H9 (cell line): ENCODE measurements around the gene LSP1. TPM values are rescaled to one million over a fixed set of nuclear protein-coding genes. Genes with fewer than 3 reads are reported as not detected.

Source experiments
- DNase-seq: peaks from one replicate; pipeline ENCODE4 v3.0.0-alpha.2; 2017
- H2AFZ ChIP-seq: one replicate; pipeline ENCODE4 v1.6.1; 2013; ENCODE audit warnings: mild to moderate bottlenecking, low read length, control low read depth, moderate library complexity
- H2AK5ac ChIP-seq: 2 replicates; pipeline ENCODE4 v1.6.1; 2013; ENCODE audit warnings: low read length, control low read depth, mixed read lengths; ENCODE audit not compliant: insufficient read length
- H2BK120ac ChIP-seq: one replicate; pipeline ENCODE4 v1.6.1; 2013; ENCODE audit warnings: low read depth, mild to moderate bottlenecking, low read length, control low read depth, inconsistent platforms; ENCODE audit not compliant: poor library complexity, severe bottlenecking
- H2BK12ac ChIP-seq: 2 replicates; pipeline ENCODE4 v1.6.1; 2013; ENCODE audit warnings: low read length, control low read depth, mixed read lengths, low read depth; ENCODE audit not compliant: insufficient read length
- H2BK15ac ChIP-seq: 2 replicates; pipeline ENCODE4 v1.6.1; 2013; ENCODE audit warnings: low read depth, low read length, control low read depth
- H2BK20ac ChIP-seq: one replicate; pipeline ENCODE4 v1.6.1; 2013; ENCODE audit warnings: low read depth, mild to moderate bottlenecking, low read length, control low read depth, inconsistent platforms; ENCODE audit not compliant: poor library complexity, severe bottlenecking
- H2BK5ac ChIP-seq: 2 replicates; pipeline ENCODE4 v1.6.1; 2013; ENCODE audit warnings: low read length, control low read depth, mixed read lengths; ENCODE audit not compliant: insufficient read length
- H3K14ac ChIP-seq: 2 replicates; pipeline ENCODE4 v1.6.1; 2013; ENCODE audit warnings: low read length, control low read depth; ENCODE audit not compliant: insufficient read depth
- H3K18ac ChIP-seq: 2 replicates; pipeline ENCODE4 v1.6.1; 2013; ENCODE audit warnings: low read depth, mild to moderate bottlenecking, mixed read lengths, low read length, control low read depth; ENCODE audit not compliant: insufficient read length
- H3K23ac ChIP-seq: 2 replicates; pipeline ENCODE4 v1.6.1; 2013; ENCODE audit warnings: low read length, control low read depth, mixed read lengths, low read depth; ENCODE audit not compliant: insufficient read length
- H3K23me2 ChIP-seq: 2 replicates; pipeline ENCODE4 v1.6.1; 2013; ENCODE audit warnings: low read depth, mild to moderate bottlenecking, mixed read lengths, low read length, control low read depth; ENCODE audit not compliant: insufficient read length, poor library complexity, severe bottlenecking
- H3K27ac ChIP-seq: 2 replicates; pipeline ENCODE4 v1.5.1; 2013; ENCODE audit warnings: low read length, control low read depth, mixed read lengths, low read depth; ENCODE audit not compliant: insufficient read length
- H3K27me3 ChIP-seq: 2 replicates; pipeline ENCODE4 v1.6.1; 2013; ENCODE audit warnings: low read length, control low read depth, inconsistent platforms; ENCODE audit not compliant: insufficient read depth
- H3K4ac ChIP-seq: 2 replicates; pipeline ENCODE4 v1.6.1; 2013; ENCODE audit warnings: low read depth, mild to moderate bottlenecking, control low read depth, inconsistent platforms, low read length, moderate library complexity
- H3K4me1 ChIP-seq: 2 replicates; pipeline ENCODE4 v1.6.1; 2013; ENCODE audit warnings: low read length, control low read depth, inconsistent platforms; ENCODE audit not compliant: insufficient read depth
- H3K4me2 ChIP-seq: 2 replicates; pipeline ENCODE4 v1.6.1; 2013; ENCODE audit warnings: low read length, control low read depth, mixed read lengths; ENCODE audit not compliant: insufficient read length, insufficient read depth
- H3K56ac ChIP-seq: 2 replicates; pipeline ENCODE4 v1.6.1; 2013; ENCODE audit warnings: low read depth, mild to moderate bottlenecking, mixed read lengths, low read length, control low read depth; ENCODE audit not compliant: insufficient read length
- H3K79me1 ChIP-seq: 2 replicates; pipeline ENCODE4 v1.6.1; 2013; ENCODE audit warnings: low read depth, mild to moderate bottlenecking, moderate library complexity, low read length, control low read depth, inconsistent platforms; ENCODE audit not compliant: insufficient read depth, poor library complexity, severe bottlenecking
- H3K79me2 ChIP-seq: 2 replicates; pipeline ENCODE4 v1.6.1; 2013; ENCODE audit warnings: low read length, control low read depth, inconsistent platforms; ENCODE audit not compliant: insufficient read depth
- H3K9ac ChIP-seq: 2 replicates; pipeline ENCODE4 v1.6.1; 2013; ENCODE audit warnings: low read length, control low read depth, mixed read lengths; ENCODE audit not compliant: insufficient read length; ENCODE audit errors: extremely low read depth
- H3K9me3 ChIP-seq: one replicate; pipeline ENCODE4 v1.6.1; 2013; ENCODE audit warnings: low read depth, low read length, inconsistent platforms; ENCODE audit not compliant: control insufficient read depth
- H3T11ph ChIP-seq: one replicate; pipeline ENCODE4 v1.6.1; 2013; ENCODE audit warnings: mild to moderate bottlenecking, low read length, control low read depth, inconsistent platforms
- H4K20me1 ChIP-seq: one replicate; pipeline ENCODE4 v1.6.1; 2013; ENCODE audit not compliant: control insufficient read depth, insufficient read length, insufficient read depth
- H4K5ac ChIP-seq: 2 replicates; pipeline ENCODE4 v1.6.1; 2013; ENCODE audit warnings: low read depth, mild to moderate bottlenecking, mixed read lengths, low read length, control low read depth; ENCODE audit not compliant: insufficient read length
- H4K8ac ChIP-seq: replicated peaks from 2 replicates; pipeline ENCODE4 v1.6.1; 2013; ENCODE audit warnings: low read length, control low read depth, mixed read lengths, low read depth; ENCODE audit not compliant: insufficient read length
- H4K91ac ChIP-seq: 2 replicates; pipeline ENCODE4 v1.6.1; 2013; ENCODE audit warnings: low read depth, mild to moderate bottlenecking, moderate library complexity, mixed read lengths, low read length, control low read depth; ENCODE audit not compliant: insufficient read length
- H3K27ac Mint-ChIP-seq, 3 experiments: 2 replicates in 2 of 3; 3 replicates in 1 of 3; pipeline ENCODE4 v1.8.0; 2020 to 2021; ENCODE audit warnings: mixed read lengths in 3 of 3, mild to moderate bottlenecking in 1 of 3, moderate library complexity in 1 of 3
- H3K27me3 Mint-ChIP-seq: 2 replicates; pipeline ENCODE4 v1.8.0; 2021; ENCODE audit warnings: low read depth, mild to moderate bottlenecking, moderate library complexity, mixed read lengths
- H3K36me3 Mint-ChIP-seq, 3 experiments: 2 replicates in 2 of 3; 3 replicates in 1 of 3; pipeline ENCODE4 v1.8.0; 2020 to 2021; ENCODE audit warnings: low read depth in 3 of 3, mixed read lengths in 3 of 3; ENCODE audit not compliant: insufficient read depth in 1 of 3
- H3K4me1 Mint-ChIP-seq, 2 experiments: 2 replicates each; pipeline ENCODE4 v1.8.0; 2020; ENCODE audit warnings: mixed read lengths in 2 of 2
- H3K4me3 Mint-ChIP-seq, 2 experiments: 2 replicates in 1 of 2; 3 replicates in 1 of 2; pipeline ENCODE4 v1.8.0; 2020 to 2021; ENCODE audit warnings: mild to moderate bottlenecking in 2 of 2, mixed read lengths in 2 of 2, moderate library complexity in 1 of 2
- H3K9me3 Mint-ChIP-seq, 2 experiments: 2 replicates in 1 of 2; 3 replicates in 1 of 2; pipeline ENCODE4 v1.8.0; 2020; ENCODE audit warnings: mild to moderate bottlenecking in 2 of 2, mixed read lengths in 2 of 2, moderate library complexity in 1 of 2
- CTCF ChIP-seq: fragments of 200-600 bp; sonication (generic); conservative IDR thresholded peaks from 3 replicates; pipeline ENCODE4 v1.8.0; 2021; ENCODE audit warnings: antibody characterized with exemption, mild to moderate bottlenecking
- WGBS: extraction: QIAGEN DNeasy Blood & Tissue Kit; methylation state at CpG from one replicate; pipeline ENCODE4 v1.1.7; 2013; ENCODE audit warnings: missing lambda C conversion rate, low lambda C conversion rate, mixed read lengths; ENCODE audit not compliant: insufficient read length; ENCODE audit errors: extremely low coverage; 5-methylcytosine and 5-hydroxymethylcytosine counted together
- total RNA-seq: library from RNA; stranded (reverse); gene quantifications from 2 replicates; pipeline ENCODE4 v1.2.1, GENCODE V29; 2021

Gene LSP1
- total RNA-seq, 1 experiment from 2014 or later: not detected

GRCh38 chr11:1938343-1939005, 85.6 kb downstream of the LSP1 start:
- no peak overlapping the region for H2BK15ac ChIP-seq
- H3K27me3 Mint-ChIP-seq: peaks cover 16% of the 10 kb centered on the region
- H3K9me3 ChIP-seq: no peaks in the 10 kb centered on the region
- H3K9ac ChIP-seq: no peak overlapping the region
- H3K18ac ChIP-seq: no peak overlapping the region
- no peak overlapping the region for H2AK5ac ChIP-seq
- no peak overlapping the region for H2BK120ac ChIP-seq
- no peaks in the 10 kb centered on the region for H3K79me2 ChIP-seq
- no peak overlapping the region for H3K4me3 Mint-ChIP-seq
- no peak overlapping the region for H4K8ac ChIP-seq
- no peaks in the 10 kb centered on the region for H3K79me1 ChIP-seq
- H2BK12ac ChIP-seq: no peak overlapping the region
- H3K4me1 Mint-ChIP-seq: peaks cover 0 to 14% of the 10 kb centered on the region in 2 experiments; a peak in 2 of 4 replicates
- peak overlapping the region in 1 of 3 experiments; percentile 31; a peak in 1 of 7 replicates for H3K27ac Mint-ChIP-seq
- no peaks in the 10 kb centered on the region for H3K4me1 ChIP-seq
- H3T11ph ChIP-seq: no peak overlapping the region
- H3K27ac ChIP-seq: no peak overlapping the region
- H3K4me2 ChIP-seq: no peak overlapping the region
- H3K9me3 Mint-ChIP-seq: no peaks in the 10 kb centered on the region; a peak in 1 of 5 replicates
- H4K20me1 ChIP-seq: no peaks in the 10 kb centered on the region
- no peaks in the 10 kb centered on the region for H3K36me3 Mint-ChIP-seq
- H3K4ac ChIP-seq: no peak overlapping the region
- no peak overlapping the region for H4K5ac ChIP-seq
- no peak overlapping the region for H3K56ac ChIP-seq
- no peak for TF ChIP-seq CTCF
- H3K23me2 ChIP-seq: peaks cover 3% of the 10 kb centered on the region
- no peak overlapping the region for H4K91ac ChIP-seq
- WGBS: no CpG with 5 or more reads among the region's 27 CpGs
- H2BK20ac ChIP-seq: no peak overlapping the region
- no peak overlapping the region for H3K14ac ChIP-seq
- no peaks in the 10 kb centered on the region for H3K27me3 ChIP-seq
- no peak overlapping the region for H2AFZ ChIP-seq
- no peak overlapping the region for H2BK5ac ChIP-seq
- no peak overlapping the region for H3K23ac ChIP-seq
- no peak for DNase-seq
